ENCODE results near the gene TDP1.

DNA sequence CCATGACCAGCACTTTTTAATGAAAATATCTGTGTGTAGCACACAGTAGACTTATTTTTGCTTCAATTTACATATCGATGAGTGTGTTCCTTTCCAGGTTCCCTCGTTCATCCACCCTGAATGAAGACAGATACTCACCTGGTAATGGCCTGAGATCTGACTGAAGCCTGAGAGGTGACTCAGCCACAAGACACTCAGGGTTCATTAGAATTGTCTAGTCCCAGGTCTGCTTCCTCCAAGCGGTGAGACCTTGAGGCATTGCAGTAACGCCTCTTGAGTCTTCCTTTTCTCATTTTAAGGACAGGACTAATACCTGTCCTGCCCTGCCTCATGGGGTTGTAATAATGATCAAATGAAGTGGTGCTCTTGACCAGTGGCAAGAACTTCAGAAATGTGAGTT is 94.5 kb downstream of the TDP1 start:
- TF ChIP-seq CTCF (IDR thresholded peaks at IDR 0.05) (no peak), EP300 (IDR thresholded peaks at IDR 0.05) (no peak), POLR2A (IDR thresholded peaks at IDR 0.05) (no peak)
